Lower leg skin (tissue), 4 donors: ENCODE results near the gene C1orf226. TPM values are rescaled to one million over a fixed set of nuclear protein-coding genes. Genes with fewer than 3 reads are reported as not detected.

Experiments
- DNase-seq, 2 donors: peaks; one replicate each; pipeline ENCODE4 v3.0.0-alpha.2; 2019; ENCODE audit warnings: low spot score in 2 of 2
- H3K4me3 ChIP-seq: fragments of 200-600 bp; sonication (generic); 2 replicates; pipeline ENCODE4 v1.5.1; 2017; ENCODE audit warnings: mild to moderate bottlenecking, low read depth; ENCODE audit not compliant: poor library complexity, severe bottlenecking
- CTCF ChIP-seq, 3 donors: fragments of 450-650 bp; IDR thresholded peaks; one replicate each; pipeline ENCODE4 v1.5.1; 2016; ENCODE audit warnings: antibody characterized with exemption in 3 of 3, mild to moderate bottlenecking in 3 of 3, moderate library complexity in 2 of 3
- POLR2A ChIP-seq, 2 donors: fragments of 450-650 bp; IDR thresholded peaks; one replicate each; pipeline ENCODE4 v1.6.1; 2016 to 2017; ENCODE audit warnings: antibody characterized with exemption in 2 of 2, mild to moderate bottlenecking in 1 of 2, moderate library complexity in 1 of 2
- WGBS, 2 donors: methylation state at CpG; one replicate each; pipeline ENCODE4 v1.1.5; 2018; 5-methylcytosine and 5-hydroxymethylcytosine counted together
- intact Hi-C: fragments of 100-400 bp; cut with DNase I; formaldehyde crosslinking; loops from one replicate; pipeline ENCODE4 v1.15.0; 2023; ENCODE audit warnings: low total_unique reads
- total RNA-seq, 4 donors: library from RNA; depleted of rRNA; stranded (reverse); fragments of >200 nt; gene quantifications; one replicate each; pipeline ENCODE4 v1.1.0, GENCODE V29; 2016

The C1orf226 gene
- total RNA-seq, 4 donors from 2014 or later = 3.7 to 14.4 (median 9.6) TPM

- intact Hi-C loops = no loop called here
- TF ChIP-seq POLR2A (IDR thresholded peaks at IDR 0.05) (no peak), CTCF (IDR thresholded peaks at IDR 0.05) (no peak)
- DNase-seq = peak in 1 of 2 donors; percentile 62
- no peak overlapping the region for H3K4me3 ChIP-seq
- WGBS, 2 donors = 84 to 85% methylated on average over 8 of the region's 8 CpGs
Observed at GRCh38 chr1:162375463-162375862, 6.1 kb upstream of the C1orf226 start.

- H3K4me3 ChIP-seq = no peak within 1 kb of the TSS
- WGBS, 2 donors = 93 to 94% methylated on average over 5 of the region's 5 CpGs
- TF ChIP-seq CTCF (IDR thresholded peaks at IDR 0.05) (no peak), POLR2A (IDR thresholded peaks at IDR 0.05) (no peak)
- peak in 1 of 2 donors; percentile 14 for DNase-seq
- intact Hi-C loops = no loop called here
Observed at GRCh38 chr1:162376691-162377090, 4.8 kb upstream of the C1orf226 start, which contains the start of gene SPATA46. Gene SPATA46 (minus strand): TSS chr1:162376854. CDS start chr1:162376790, 64 bp downstream.

- 86 to 88% methylated on average over 6 of the region's 6 CpGs for WGBS, 2 donors
- H3K4me3 ChIP-seq = no peak overlapping the region
- intact Hi-C loops = no loop called here
- peak; percentile 11 to 75 for DNase-seq
- TF ChIP-seq POLR2A (IDR thresholded peaks at IDR 0.05) = no peak
- no peak for TF ChIP-seq CTCF (IDR thresholded peaks at IDR 0.05)
Observed at GRCh38 chr1:162380061-162380846, 1.3 kb upstream of the C1orf226 start.

GRCh38 chr1:162381941-162382750 is 618 bp downstream of the C1orf226 start:
- TF ChIP-seq CTCF (IDR thresholded peaks at IDR 0.05) = no peak
- TF ChIP-seq POLR2A (IDR thresholded peaks at IDR 0.05) = no peak
- peak in 1 of 2 donors; percentile 14 for DNase-seq
- intact Hi-C loops = no loop called here
- no peak overlapping the region for H3K4me3 ChIP-seq
- WGBS, 2 donors = 69 to 77% methylated on average over 13 of the region's 13 CpGs

GRCh38 chr1:162383091-162383490 is 1.6 kb downstream of the C1orf226 start:
- H3K4me3 ChIP-seq = no peak overlapping the region
- TF ChIP-seq CTCF (IDR thresholded peaks at IDR 0.05) (no peak), POLR2A (IDR thresholded peaks at IDR 0.05) (no peak)
- DNase-seq = no peak
- WGBS, 2 donors = 94 to 97% methylated on average over 6 of the region's 6 CpGs
- intact Hi-C loops = no loop called here
